Activated CD8-positive, alpha-beta T cell treated with anti-CD3 and anti-CD28 coated beads for 36 hours (primary cell): Measurements from ENCODE around the gene FAM13A. TPM values are rescaled to one million over a fixed set of nuclear protein-coding genes. Genes with fewer than 3 reads are reported as not detected.

Source experiments
- ATAC-seq: fragments of 200-7000 bp; cut with Tn5 transposase; one replicate; pipeline ENCODE4 v1.10.0; 2021; ENCODE audit warnings: mild to moderate bottlenecking, moderate library complexity
- CTCF ChIA-PET: fragments of 350-600 bp; sonication (Branson Sonifier 250); formaldehyde crosslinking; loops from one replicate; lab custom pipeline; 2021; ENCODE audit warnings: antibody characterized with exemption; lab: Charles Lee
- POLR2A ChIA-PET: fragments of 350-600 bp; sonication (Branson Sonifier 250); formaldehyde crosslinking; loops from one replicate; lab custom pipeline; 2021; ENCODE audit warnings: antibody characterized with exemption; lab: Charles Lee
- DNase-seq: peaks from one replicate; pipeline ENCODE4 v3.0.0-alpha.2; 2020
- H3K27ac Mint-ChIP-seq: one replicate; pipeline ENCODE4 v1.8.0; 2021; ENCODE audit warnings: mild to moderate bottlenecking, mixed read lengths
- H3K27me3 Mint-ChIP-seq: one replicate; pipeline ENCODE4 v1.8.0; 2021; ENCODE audit warnings: mixed read lengths
- H3K36me3 Mint-ChIP-seq: one replicate; pipeline ENCODE4 v1.8.0; 2021; ENCODE audit warnings: low read depth, mixed read lengths
- H3K4me1 Mint-ChIP-seq: one replicate; pipeline ENCODE4 v1.8.0; 2021; ENCODE audit warnings: low read depth, mixed read lengths
- H3K4me3 Mint-ChIP-seq: one replicate; pipeline ENCODE4 v1.8.0; 2021; ENCODE audit warnings: mild to moderate bottlenecking, moderate library complexity, mixed read lengths
- H3K9me3 Mint-ChIP-seq: one replicate; pipeline ENCODE4 v1.8.0; 2021; ENCODE audit warnings: mixed read lengths
- CTCF ChIP-seq: fragments of 200-600 bp; IDR thresholded peaks from one replicate; pipeline ENCODE4 v1.8.0; 2022; ENCODE audit warnings: antibody characterized with exemption, mild to moderate bottlenecking
- intact Hi-C: fragments of 100-400 bp; cut with micrococcal nuclease; formaldehyde crosslinking; loops from one replicate; pipeline ENCODE4 v1.10.0; 2022
- total RNA-seq, 2 experiments: library from RNA; stranded (reverse); gene quantifications; one replicate each; pipeline ENCODE4 v1.2.3, GENCODE V29; 2021

FAM13A gene
- total RNA-seq, 2 experiments from 2014 or later, result 4.5 to 6.0 TPM

DNA sequence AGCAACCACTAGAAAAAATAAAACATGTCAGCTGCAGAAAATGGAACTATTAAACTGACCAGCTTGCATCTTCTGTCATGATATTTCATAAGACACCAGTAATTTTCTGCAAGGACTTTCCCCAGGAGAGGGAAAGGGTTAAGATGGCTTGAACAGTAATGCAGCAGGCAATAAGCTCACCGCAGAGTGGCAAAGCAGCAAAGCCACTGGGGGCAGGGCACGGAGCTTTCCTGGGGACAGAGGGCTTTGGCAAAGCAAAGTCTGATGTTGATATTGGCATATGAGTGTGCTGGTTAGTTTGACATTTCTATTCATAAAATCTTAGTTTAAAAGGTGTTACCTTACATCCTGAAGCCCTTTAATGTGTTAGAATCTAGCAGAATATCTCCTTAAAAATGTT lies 304.2 kb downstream of the FAM13A start:
- ATAC-seq (no peak), DNase-seq (no peak)
- peaks cover 1% of the 10 kb centered on the region for H3K27me3 Mint-ChIP-seq
- no peak overlapping the region for H3K4me3 Mint-ChIP-seq
- TF ChIP-seq CTCF, result no peak
- H3K9me3 Mint-ChIP-seq, result no peaks in the 10 kb centered on the region
- H3K27ac Mint-ChIP-seq, result no peak overlapping the region
- no peaks in the 10 kb centered on the region for H3K36me3 Mint-ChIP-seq
- no peaks in the 10 kb centered on the region for H3K4me1 Mint-ChIP-seq
- ChIA-PET CTCF (interaction anchor here (1.1 kb wide), 1 partner anchor 213 kb away, joined by 3 read pairs; no protein-coding TSS in a partner anchor), POLR2A (no interaction called here)
- intact Hi-C loops, result no loop called here

DNA sequence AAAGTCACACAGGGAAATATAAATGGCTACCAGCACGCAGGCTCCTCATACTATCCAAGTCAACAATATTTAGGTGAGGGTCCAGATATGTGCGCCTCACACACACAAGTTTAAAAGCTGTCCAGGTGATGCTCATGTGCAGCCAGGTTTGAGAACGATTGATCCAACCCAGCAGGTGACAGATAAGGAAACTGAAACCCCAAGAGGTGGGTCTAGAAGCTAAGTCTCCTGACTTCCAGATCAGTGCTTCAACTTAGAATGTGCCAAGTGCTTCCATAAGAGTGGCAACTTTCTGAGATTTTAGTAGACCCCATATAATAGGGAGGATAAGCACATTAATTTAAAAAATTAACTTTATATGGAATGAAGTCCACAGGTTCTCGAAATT lies 304.9 kb downstream of the FAM13A start:
- H3K36me3 Mint-ChIP-seq, result no peaks in the 10 kb centered on the region
- POLR2A ChIA-PET, result no interaction called here

DNA sequence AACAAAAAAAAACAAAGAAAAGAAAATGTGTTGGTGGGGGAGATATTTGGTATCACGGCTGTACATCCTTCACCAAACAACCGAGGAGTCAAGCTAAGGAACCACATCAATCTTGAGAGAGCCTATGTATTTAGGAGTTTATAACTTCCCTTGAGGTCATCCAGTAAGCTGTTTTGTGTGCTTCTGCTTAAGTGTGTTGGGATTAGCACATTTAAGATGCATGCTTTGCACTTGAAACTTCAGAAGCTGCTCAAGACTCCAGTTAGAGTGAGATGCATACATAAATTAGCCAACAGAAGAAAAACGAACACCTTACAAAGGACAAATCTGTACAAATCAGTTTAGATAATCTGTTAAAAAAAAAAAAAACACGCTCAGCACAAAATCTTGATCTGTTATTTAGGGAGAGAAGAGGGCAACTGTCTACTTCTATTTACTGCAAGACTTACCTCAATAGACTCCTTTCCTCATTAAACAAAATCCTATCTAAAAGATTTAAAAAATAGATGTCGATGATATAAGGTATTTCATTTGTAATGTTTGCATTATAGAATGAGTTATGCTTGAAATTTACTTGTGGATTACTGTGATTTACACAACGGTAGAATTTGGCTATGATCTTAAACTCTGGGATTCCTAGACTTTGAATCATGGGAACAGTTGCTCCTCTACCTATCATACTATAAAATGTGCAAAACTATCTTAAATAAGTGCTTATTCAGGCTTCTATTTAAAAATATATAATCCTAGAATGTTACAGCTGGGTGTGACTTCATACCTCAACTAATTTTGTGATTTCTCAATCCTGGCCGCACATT lies 305.5 kb downstream of the FAM13A start:
- Mint-ChIP-seq H3K4me3 (no peak overlapping the region), H3K36me3 (no peaks in the 10 kb centered on the region), H3K27ac (no peak overlapping the region), H3K4me1 (no peaks in the 10 kb centered on the region), H3K9me3 (no peaks in the 10 kb centered on the region), H3K27me3 (no peaks in the 10 kb centered on the region)
- ATAC-seq (no peak), DNase-seq (no peak)
- TF ChIP-seq CTCF, result no peak
- CTCF ChIA-PET, result interaction anchor here (1.6 kb wide), 1 partner anchor 39 kb away, joined by 4 read pairs; no protein-coding TSS in a partner anchor
- intact Hi-C loops, result no loop called here
- POLR2A ChIA-PET, result no interaction called here

More for the DNA sequence above, 304.9 kb downstream of the FAM13A start:
- no peak overlapping the region for H3K27ac Mint-ChIP-seq
- H3K4me1 Mint-ChIP-seq, result no peaks in the 10 kb centered on the region
- intact Hi-C loops, result no loop called here
- CTCF ChIA-PET, result interaction anchor here (1.1 kb wide), 1 partner anchor 212 kb away, joined by 3 read pairs; no protein-coding TSS in a partner anchor
- H3K27me3 Mint-ChIP-seq, result no peaks in the 10 kb centered on the region
- H3K9me3 Mint-ChIP-seq, result no peaks in the 10 kb centered on the region
- TF ChIP-seq CTCF, result no peak
- ATAC-seq, result no peak
- H3K4me3 Mint-ChIP-seq, result no peak overlapping the region
- DNase-seq, result no peak

DNA sequence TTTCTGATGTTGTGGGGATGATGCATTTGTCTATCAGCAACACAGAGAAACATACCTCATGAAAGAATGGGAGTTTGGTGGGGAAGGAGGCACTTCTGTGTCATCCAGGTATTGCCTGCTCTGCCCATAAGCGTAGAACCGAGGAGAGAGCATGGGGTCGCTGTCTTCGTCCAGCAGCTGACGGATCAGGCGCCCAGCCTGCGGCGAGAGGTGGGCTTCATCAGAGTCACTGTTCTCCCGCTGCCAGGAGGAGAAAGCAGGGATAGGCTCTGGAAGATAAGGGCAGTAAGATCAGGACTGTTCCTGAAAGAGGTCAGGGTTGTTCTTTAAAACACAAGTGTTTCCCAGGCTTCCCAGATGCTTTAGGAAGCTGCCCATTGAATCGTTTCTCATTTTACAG lies 306.6 kb downstream of the FAM13A start:
- Mint-ChIP-seq H3K27ac (no peak overlapping the region), H3K4me1 (no peaks in the 10 kb centered on the region), H3K36me3 (no peaks in the 10 kb centered on the region), H3K4me3 (no peak overlapping the region), H3K27me3 (no peaks in the 10 kb centered on the region), H3K9me3 (no peaks in the 10 kb centered on the region)
- DNase-seq (no peak), ATAC-seq (no peak)
- CTCF ChIA-PET, result interaction anchor here (1.2 to 1.6 kb wide), 2 partner anchors 40 to 211 kb away, joined by 3 to 4 read pairs; no protein-coding TSS in a partner anchor
- TF ChIP-seq CTCF, result no peak
- intact Hi-C loops, result no loop called here
- POLR2A ChIA-PET, result no interaction called here

- H3K36me3 Mint-ChIP-seq, result no peaks in the 10 kb centered on the region
- no peak for DNase-seq
These were observed 309.6 kb downstream of the FAM13A start for GRCh38 chr4:88747351-88747750.

More at GRCh38 chr4:88747351-88747750, 309.6 kb downstream of the FAM13A start:
- TF ChIP-seq CTCF, result no peak
- ChIA-PET CTCF (interaction anchor here (1.2 to 4.2 kb wide), 2 partner anchors 8 to 208 kb away, joined by 3 to 12 read pairs; no protein-coding TSS in a partner anchor), POLR2A (no interaction called here)
- no peak overlapping the region for H3K27ac Mint-ChIP-seq
- no peaks in the 10 kb centered on the region for H3K27me3 Mint-ChIP-seq
- intact Hi-C loops, result no loop called here
- H3K4me1 Mint-ChIP-seq, result no peaks in the 10 kb centered on the region
- no peaks in the 10 kb centered on the region for H3K9me3 Mint-ChIP-seq
- no peak overlapping the region for H3K4me3 Mint-ChIP-seq
- ATAC-seq, result no peak
